H1 (cell line): ENCODE data around the gene DNAJB11. TPM values are rescaled to one million over a fixed set of nuclear protein-coding genes. Genes with fewer than 3 reads are reported as not detected.

Experiments used
- CTCF ChIA-PET: fragments of 300-600 bp; sonication (Branson Sonifier 250); formaldehyde crosslinking; loops from one replicate; lab custom pipeline; 2021; ENCODE audit not compliant: partially characterized antibody; lab: Charles Lee
- POLR2A ChIA-PET: fragments of 300-600 bp; sonication (Branson Sonifier 250); formaldehyde crosslinking; loops from one replicate; lab custom pipeline; 2021; ENCODE audit warnings: inconsistent platforms; ENCODE audit not compliant: partially characterized antibody; lab: Charles Lee
- DNase-seq, 2 experiments: peaks; one replicate each; pipeline versions ENCODE4 v3.0.0 to v3.0.0-alpha.2; 2010 to 2022; ENCODE audit warnings: low spot score in 2 of 2, low read depth in 1 of 2, mixed read lengths in 1 of 2
- FAIRE-seq: peaks from 2 replicates; lab custom pipeline; 2011; peaks lifted over from hg19 to GRCh38; lab: Jason Lieb, UNC
- H2AFZ ChIP-seq: 2 replicates; pipeline ENCODE4 v1.8.1; 2012; ENCODE audit warnings: low read length, inconsistent platforms
- H2AK5ac ChIP-seq: 2 replicates; pipeline ENCODE4 v1.6.1; 2013; ENCODE audit warnings: low read depth, low read length
- H2BK120ac ChIP-seq: replicated peaks from 2 replicates; pipeline ENCODE3; 2013; ENCODE audit warnings: low read depth, low read length, inconsistent platforms
- H2BK12ac ChIP-seq: 2 replicates; pipeline ENCODE4 v1.6.1; 2013; ENCODE audit warnings: low read depth, low read length
- H2BK15ac ChIP-seq: 2 replicates; pipeline ENCODE4 v1.6.1; 2013; ENCODE audit warnings: low read length
- H2BK20ac ChIP-seq: 2 replicates; pipeline ENCODE4 v1.6.1; 2013; ENCODE audit warnings: low read length
- H2BK5ac ChIP-seq: 2 replicates; pipeline ENCODE4 v1.6.1; 2013; ENCODE audit warnings: low read depth, low read length
- H3K14ac ChIP-seq: 2 replicates; pipeline ENCODE4 v1.6.1; 2013; ENCODE audit warnings: inconsistent platforms; ENCODE audit not compliant: insufficient read length
- H3K18ac ChIP-seq: 2 replicates; pipeline ENCODE4 v1.6.1; 2013; ENCODE audit warnings: low read length; ENCODE audit errors: extremely low read depth
- H3K23ac ChIP-seq: 2 replicates; pipeline ENCODE4 v1.6.1; 2013; ENCODE audit warnings: inconsistent platforms; ENCODE audit not compliant: insufficient read length
- H3K23me2 ChIP-seq: 2 replicates; pipeline ENCODE4 v1.6.1; 2013; ENCODE audit warnings: low read depth, low read length
- H3K27ac ChIP-seq: 2 replicates; pipeline ENCODE4 v1.6.1; 2011; ENCODE audit warnings: low read depth, low read length, inconsistent platforms
- H3K27me3 ChIP-seq, 4 experiments: replicated peaks in 1 of 4; 1 replicate in 1 of 4; 2 replicates in 3 of 4; pipeline versions ENCODE4 v1.6.1 to v1.8.1; 2011 to 2013; ENCODE audit warnings: low read length in 3 of 4, mild to moderate bottlenecking in 3 of 4, inconsistent platforms in 2 of 4, mixed read lengths in 2 of 4, moderate library complexity in 1 of 4; ENCODE audit not compliant: control insufficient read depth in 3 of 4, insufficient read depth in 3 of 4; ENCODE audit errors: extremely low read depth in 1 of 4
- H3K36me3 ChIP-seq, 4 experiments: 2 replicates each; pipeline versions ENCODE4 v1.6.1 to v1.8.1; 2011 to 2013; ENCODE audit warnings: mild to moderate bottlenecking in 4 of 4, low read length in 3 of 4, moderate library complexity in 2 of 4, control low read depth in 1 of 4, inconsistent platforms in 1 of 4; ENCODE audit not compliant: insufficient read depth in 4 of 4, control insufficient read depth in 2 of 4
- H3K4ac ChIP-seq: replicated peaks from 2 replicates; pipeline ENCODE3; 2013; ENCODE audit warnings: low read length, low read depth, mixed read lengths, inconsistent platforms; ENCODE audit not compliant: insufficient read length
- H3K4me1 ChIP-seq, 4 experiments: replicated peaks in 1 of 4; 1 replicate in 1 of 4; 2 replicates in 3 of 4; pipeline versions ENCODE4 v1.6.1 to v1.8.1; 2011 to 2013; ENCODE audit warnings: low read length in 3 of 4, inconsistent platforms in 2 of 4, mixed read lengths in 1 of 4; ENCODE audit not compliant: insufficient read depth in 4 of 4, control insufficient read depth in 3 of 4
- H3K4me2 ChIP-seq, 2 experiments: 2 replicates each; pipeline versions ENCODE4 v1.6.1 to v1.8.1; 2011 to 2013; ENCODE audit warnings: low read depth in 2 of 2, low read length in 2 of 2, control low read depth in 1 of 2, inconsistent platforms in 1 of 2, mild to moderate bottlenecking in 1 of 2; ENCODE audit not compliant: insufficient read depth in 1 of 2
- H3K4me3 ChIP-seq, 4 experiments: fragments of 200-600, 300-600 bp in 1 of 4; sonication (generic), shearing (Covaris generic), sonication (Bioruptor Twin) in 1 of 4; 2 replicates each; pipeline versions ENCODE4 v1.5.1 to v1.8.1; 2011 to 2016; ENCODE audit warnings: low read length in 4 of 4, low read depth in 3 of 4, control low read depth in 2 of 4, inconsistent platforms in 2 of 4, mild to moderate bottlenecking in 2 of 4, mixed read lengths in 1 of 4, moderate library complexity in 1 of 4; ENCODE audit not compliant: insufficient read depth in 2 of 4; ENCODE audit errors: extremely low read depth in 1 of 4
- H3K56ac ChIP-seq: replicated peaks from 2 replicates; pipeline ENCODE3; 2013; ENCODE audit warnings: low read depth, mild to moderate bottlenecking, mixed read lengths, low read length, inconsistent platforms; ENCODE audit not compliant: insufficient read length
- H3K79me1 ChIP-seq: 2 replicates; pipeline ENCODE4 v1.6.1; 2013; ENCODE audit warnings: low read depth, low read length, control low read depth
- H3K79me2 ChIP-seq, 2 experiments: 2 replicates each; pipeline versions ENCODE4 v1.6.1 to v1.8.1; 2012 to 2013; ENCODE audit warnings: low read length in 2 of 2, mild to moderate bottlenecking in 2 of 2, inconsistent platforms in 1 of 2; ENCODE audit not compliant: insufficient read depth in 2 of 2, control insufficient read depth in 1 of 2
- H3K9ac ChIP-seq, 4 experiments: replicated peaks in 1 of 4; 1 replicate in 1 of 4; 2 replicates in 3 of 4; pipeline versions ENCODE4 v1.6.1 to v1.8.1; 2011 to 2013; ENCODE audit warnings: low read depth in 3 of 4, low read length in 3 of 4, control low read depth in 2 of 4, mild to moderate bottlenecking in 2 of 4, moderate library complexity in 2 of 4, inconsistent platforms in 1 of 4; ENCODE audit errors: extremely low read depth in 1 of 4
- H3K9me3 ChIP-seq, 2 experiments: 2 replicates each; pipeline versions ENCODE4 v1.6.1 to v1.8.1; 2012 to 2013; ENCODE audit warnings: mild to moderate bottlenecking in 2 of 2, moderate library complexity in 2 of 2, control low read depth in 1 of 2, inconsistent platforms in 1 of 2, low read depth in 1 of 2, low read length in 1 of 2, mixed read lengths in 1 of 2; ENCODE audit not compliant: insufficient read depth in 2 of 2
- H4K20me1 ChIP-seq, 2 experiments: replicated peaks in 1 of 2; 2 replicates each; pipeline versions ENCODE3 to v1.8.1; 2011 to 2013; ENCODE audit warnings: inconsistent platforms in 2 of 2, low read length in 2 of 2, mild to moderate bottlenecking in 1 of 2; ENCODE audit not compliant: insufficient read depth in 2 of 2, control insufficient read depth in 1 of 2
- H4K5ac ChIP-seq: 2 replicates; pipeline ENCODE4 v1.6.1; 2013; ENCODE audit warnings: low read length, low read depth, mixed read lengths, inconsistent platforms; ENCODE audit not compliant: insufficient read length
- H4K8ac ChIP-seq: 2 replicates; pipeline ENCODE4 v1.8.0; 2013; ENCODE audit warnings: mild to moderate bottlenecking, moderate library complexity, low read length, inconsistent platforms; ENCODE audit not compliant: insufficient read depth; ENCODE audit errors: extremely low read depth
- H4K91ac ChIP-seq: replicated peaks from 2 replicates; pipeline ENCODE3; 2013; ENCODE audit warnings: low read length, mixed read lengths, inconsistent platforms; ENCODE audit not compliant: insufficient read length
- HDAC6 ChIP-seq: IDR thresholded peaks from one replicate; pipeline ENCODE4 v1.7.1; 2012; ENCODE audit warnings: low read depth, mild to moderate bottlenecking, inconsistent platforms, low read length, moderate library complexity
- JUND ChIP-seq: IDR thresholded peaks from 2 replicates; pipeline ENCODE4 v1.6.1; 2011; ENCODE audit warnings: mild to moderate bottlenecking, improper control_type of control experiment, low read length
- SAP30 ChIP-seq: fragments of 300-600 bp; sonication (generic); IDR thresholded peaks from 2 replicates; pipeline ENCODE4 v1.7.1; 2012; ENCODE audit warnings: low read length, moderate library complexity, mild to moderate bottlenecking, inconsistent platforms; ENCODE audit not compliant: insufficient read depth, insufficient replicate concordance
- SP4 ChIP-seq: IDR thresholded peaks from 2 replicates; pipeline ENCODE4 v1.6.1; 2012; ENCODE audit warnings: low read length, inconsistent platforms
- SUZ12 ChIP-seq: fragments of 200-600 bp; sonication (generic); IDR thresholded peaks from 2 replicates; pipeline ENCODE4 v1.6.1; 2012; ENCODE audit warnings: mild to moderate bottlenecking, inconsistent platforms, low read length, moderate library complexity, mixed read lengths
- WGBS, 2 experiments: shearing (Covaris generic) in 1 of 2; methylation state at CpG; one replicate each; pipeline versions ENCODE4 v1.1.6 to v1.1.7; 2013 to 2015; ENCODE audit warnings: low lambda C conversion rate in 2 of 2, mixed read lengths in 2 of 2, inconsistent platforms in 1 of 2, low coverage in 1 of 2, missing lambda C conversion rate in 1 of 2; ENCODE audit not compliant: insufficient replicate concordance in 2 of 2, insufficient coverage in 1 of 2, insufficient read length in 1 of 2; ENCODE audit errors: extremely low coverage in 1 of 2, missing lambda C conversion rate in 1 of 2; 5-methylcytosine and 5-hydroxymethylcytosine counted together
- polyA plus RNA-seq, 7 experiments: library from polyadenylated mRNA; depleted of rRNA in 3 of 7; stranded (reverse) in 5 of 7; unstranded in 2 of 7; fragments of >200 nt in 5 of 7; fragments of 200-250 nt in 2 of 7; gene quantifications; 1 replicate in 5 of 7; 2 replicates in 1 of 7; 4 replicates in 1 of 7; pipeline versions ENCODE4 v1.2.1 to v1.2.3, GENCODE V29; 2011 to 2013; ENCODE audit warnings: missing spikeins in 2 of 7, mixed read lengths in 2 of 7
- total RNA-seq: library from RNA; stranded (reverse); fragmentation: NEBNext Ultra II Directional; extraction: Animal tissue kit (Norgen Biotek cat#: 25700); gene quantifications from 2 replicates; pipeline ENCODE4 v1.2.1, GENCODE V29; 2021

The DNAJB11 gene
- total and polyA plus RNA-seq, 2 of the 8 experiments (the other 6 are each of a cell fraction or from before 2014, with no cell fraction given) = 14.6 to 63.9 TPM

- CTCF ChIA-PET = no interaction called here
- H3K4me2 ChIP-seq = no peak overlapping the region
- H2BK5ac ChIP-seq = no peak overlapping the region
- H2AK5ac ChIP-seq = no peak overlapping the region
- no peak overlapping the region for H3K14ac ChIP-seq
- no peaks in the 10 kb centered on the region for H3K27me3 ChIP-seq
- H3K79me2 ChIP-seq = no peaks in the 10 kb centered on the region
- no peak overlapping the region for H3K23ac ChIP-seq
- H3K9ac ChIP-seq = no peak overlapping the region
- no peak overlapping the region for H3K18ac ChIP-seq
- H4K5ac ChIP-seq = no peak overlapping the region
- H2BK12ac ChIP-seq = no peak overlapping the region
- H2BK15ac ChIP-seq = no peak overlapping the region
- H3K23me2 ChIP-seq = peaks cover 3% of the 10 kb centered on the region; the same call in 1 of the 2 replicates
- H2AFZ ChIP-seq = no peak overlapping the region
- no peaks in the 10 kb centered on the region for H3K9me3 ChIP-seq
- no peaks in the 10 kb centered on the region for H3K79me1 ChIP-seq
- H2BK20ac ChIP-seq = no peak overlapping the region
- no peak overlapping the region for H3K4me3 ChIP-seq
- 86% methylated on average over 7 of the region's 7 CpGs; no CpG with 5 or more reads in 1 of the 2 experiments for WGBS, 2 experiments
- no peaks in the 10 kb centered on the region for H3K36me3 ChIP-seq
- no peak overlapping the region for H3K56ac ChIP-seq
- no peak overlapping the region for H4K91ac ChIP-seq
- H4K20me1 ChIP-seq = no peaks in the 10 kb centered on the region
- no peak for DNase-seq
- POLR2A ChIA-PET = no interaction called here
- no peaks in the 10 kb centered on the region for H3K4me1 ChIP-seq
- H3K4ac ChIP-seq = no peak overlapping the region
- TF ChIP-seq SUZ12 (no peak), SAP30 (no peak), JUND (no peak), SP4 (no peak), HDAC6 (no peak)
- H2BK120ac ChIP-seq = no peak overlapping the region
- no peak overlapping the region for H3K27ac ChIP-seq
- no peak overlapping the region for H4K8ac ChIP-seq
- no peak for FAIRE-seq
These were observed 58.2 kb downstream of the DNAJB11 start for GRCh38 chr3:186628756-186629155.
